ACC112 (cell line): ENCODE data around the gene SF1.
A peak's percentile ranks its signal among the peaks of the same experiment; 100 is the strongest.

Experiments used
- H2AFZ ChIP-seq: fragments of 200-600 bp; sonication (generic); one replicate; pipeline ENCODE4 v1.6.0; 2017; ENCODE audit warnings: antibody characterized with exemption, low read length; ENCODE audit not compliant: unreplicated experiment
- H3K27ac ChIP-seq: fragments of 200-600 bp; sonication (generic); 2 replicates; pipeline ENCODE4 v1.5.1; 2014; ENCODE audit warnings: low read depth, mild to moderate bottlenecking, antibody characterized with exemption, low read length, moderate library complexity
- H3K27me3 ChIP-seq: fragments of 200-600 bp; sonication (generic); 2 replicates; pipeline ENCODE4 v1.6.1; 2014; ENCODE audit warnings: mild to moderate bottlenecking, antibody characterized with exemption, low read length, moderate library complexity, mixed read lengths; ENCODE audit not compliant: insufficient read depth
- H3K36me3 ChIP-seq: fragments of 200-600 bp; sonication (generic); 2 replicates; pipeline ENCODE4 v1.6.1; 2016; ENCODE audit warnings: mild to moderate bottlenecking, antibody characterized with exemption, low read length, moderate library complexity, mixed read lengths; ENCODE audit not compliant: insufficient read depth
- H3K4me1 ChIP-seq: fragments of 200-600 bp; sonication (generic); one replicate; pipeline ENCODE4 v1.6.1; 2016; ENCODE audit warnings: low read length, mixed read lengths; ENCODE audit not compliant: insufficient read depth, unreplicated experiment, control insufficient read depth
- H3K4me3 ChIP-seq: fragments of 200-600 bp; sonication (generic); 2 replicates; pipeline ENCODE4 v1.5.1; 2014; ENCODE audit warnings: mild to moderate bottlenecking, low read depth, low read length
- H3K79me2 ChIP-seq: fragments of 200-600 bp; sonication (generic); one replicate; pipeline ENCODE4 v1.6.0; 2016; ENCODE audit warnings: low read length; ENCODE audit not compliant: control insufficient read depth, unreplicated experiment, insufficient read depth

Gene SF1

GRCh38 chr11:64726867-64727530 is 51.3 kb downstream of the SF1 start:
- Histone ChIP-seq H3K4me3 (no peak overlapping the region), H3K27ac (no peak overlapping the region), H3K27me3 (peaks cover 9% of the 10 kb centered on the region), H3K79me2 (no peaks in the 10 kb centered on the region), H3K4me1 (no peaks in the 10 kb centered on the region), H3K36me3 (no peaks in the 10 kb centered on the region), H2AFZ (no peak overlapping the region)

- Histone ChIP-seq H3K4me1 (no peaks in the 10 kb centered on the region), H3K27ac (no peak overlapping the region), H3K79me2 (no peaks in the 10 kb centered on the region), H3K27me3 (peaks cover 14% of the 10 kb centered on the region), H2AFZ (no peak overlapping the region), H3K4me3 (no peak overlapping the region), H3K36me3 (no peaks in the 10 kb centered on the region)
These were observed 52.1 kb downstream of the SF1 start for GRCh38 chr11:64726211-64726641.

GRCh38 chr11:64724863-64725532 is 53.3 kb downstream of the SF1 start:
- Histone ChIP-seq H3K36me3 (no peaks in the 10 kb centered on the region), H3K79me2 (no peaks in the 10 kb centered on the region), H3K27ac (no peak overlapping the region), H3K4me1 (no peaks in the 10 kb centered on the region), H3K4me3 (no peak overlapping the region), H2AFZ (no peak overlapping the region), H3K27me3 (peaks cover 25% of the 10 kb centered on the region)

- H3K79me2 ChIP-seq, result no peaks in the 10 kb centered on the region
- H2AFZ ChIP-seq, result no peak overlapping the region
- 0 out of 2 replicates have a peak overlapping the region, but pooled peaks have one; percentile 84 for H3K4me3 ChIP-seq
- no peaks in the 10 kb centered on the region for H3K36me3 ChIP-seq
- no peak overlapping the region for H3K27ac ChIP-seq
- peaks cover 30% of the 10 kb centered on the region for H3K27me3 ChIP-seq
- H3K4me1 ChIP-seq, result no peaks in the 10 kb centered on the region
These were observed 54.2 kb downstream of the SF1 start for GRCh38 chr11:64723907-64724862.

DNA sequence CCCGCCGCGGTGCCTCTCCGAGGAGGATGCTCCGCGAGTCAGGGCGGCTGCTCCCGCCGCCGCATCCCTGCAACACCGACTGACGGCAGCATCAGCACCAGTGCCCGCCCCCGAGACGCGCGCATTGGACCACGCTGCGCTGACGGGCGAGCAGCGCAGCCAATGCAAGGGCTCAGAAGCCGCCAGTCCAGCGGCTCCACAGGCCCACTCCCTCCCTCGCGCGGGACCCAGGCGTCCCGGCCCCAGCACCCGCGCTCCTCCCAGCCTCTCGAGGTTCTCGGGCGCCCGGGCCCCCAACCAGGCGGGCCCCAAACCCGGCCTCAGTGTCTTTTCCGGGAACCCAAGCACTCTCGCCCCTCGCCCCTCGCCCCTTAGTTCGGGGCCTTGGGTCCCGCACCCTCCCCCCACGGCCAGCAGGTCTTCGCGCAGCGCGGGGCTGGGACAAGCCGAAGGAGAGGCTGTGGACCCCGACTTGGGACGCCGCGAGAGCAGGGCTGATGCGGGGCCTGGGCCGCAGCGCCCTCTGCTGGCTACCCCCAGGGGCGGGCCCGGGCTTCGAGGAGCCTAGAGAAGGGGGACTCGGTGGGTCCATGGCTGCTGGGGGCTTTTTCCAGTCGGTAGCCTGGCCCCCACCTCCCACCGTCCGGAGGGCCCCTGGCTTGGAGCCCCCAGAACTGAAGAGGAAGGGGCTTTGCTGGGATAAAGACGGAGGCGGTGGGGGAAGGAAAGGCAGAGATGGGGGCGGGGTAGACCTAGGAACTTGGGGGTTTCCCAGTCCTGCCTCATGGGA is 55.0 kb downstream of the SF1 start, which contains the start of gene NRXN2:
NRXN2 (minus strand) TSS at position 81 of the 790 bp plus-strand sequence. CDS start 9,498 bp downstream, outside the sequence.
- H3K4me3 ChIP-seq, result peak within 1 kb of the TSS; percentile 84
- H3K27me3 ChIP-seq, result peaks cover 37% of the 10 kb centered on the region
- no peaks in the 10 kb centered on the region for H3K79me2 ChIP-seq
- no peak within 1 kb of the TSS for H3K27ac ChIP-seq
- peak within 1 kb of the TSS; percentile 99 for H2AFZ ChIP-seq
- no peaks in the 10 kb centered on the region for H3K36me3 ChIP-seq
- H3K4me1 ChIP-seq, result no peaks in the 10 kb centered on the region

- no peak overlapping the region for H3K27ac ChIP-seq
- no peaks in the 10 kb centered on the region for H3K36me3 ChIP-seq
- no peak overlapping the region for H2AFZ ChIP-seq
- no peak overlapping the region for H3K4me3 ChIP-seq
- H3K4me1 ChIP-seq, result no peaks in the 10 kb centered on the region
- H3K27me3 ChIP-seq, result peaks cover 46% of the 10 kb centered on the region
- no peaks in the 10 kb centered on the region for H3K79me2 ChIP-seq
These were observed 55.9 kb downstream of the SF1 start for GRCh38 chr11:64722141-64723065.

- Histone ChIP-seq H3K79me2 (no peaks in the 10 kb centered on the region), H3K27ac (no peak overlapping the region), H3K36me3 (no peaks in the 10 kb centered on the region), H2AFZ (no peak overlapping the region), H3K27me3 (peaks cover 56% of the 10 kb centered on the region), H3K4me3 (no peak overlapping the region), H3K4me1 (no peaks in the 10 kb centered on the region)
These were observed 57.0 kb downstream of the SF1 start for GRCh38 chr11:64721359-64721699.

GRCh38 chr11:64720640-64721358 is 57.5 kb downstream of the SF1 start:
- H3K36me3 ChIP-seq, result no peaks in the 10 kb centered on the region

DNA sequence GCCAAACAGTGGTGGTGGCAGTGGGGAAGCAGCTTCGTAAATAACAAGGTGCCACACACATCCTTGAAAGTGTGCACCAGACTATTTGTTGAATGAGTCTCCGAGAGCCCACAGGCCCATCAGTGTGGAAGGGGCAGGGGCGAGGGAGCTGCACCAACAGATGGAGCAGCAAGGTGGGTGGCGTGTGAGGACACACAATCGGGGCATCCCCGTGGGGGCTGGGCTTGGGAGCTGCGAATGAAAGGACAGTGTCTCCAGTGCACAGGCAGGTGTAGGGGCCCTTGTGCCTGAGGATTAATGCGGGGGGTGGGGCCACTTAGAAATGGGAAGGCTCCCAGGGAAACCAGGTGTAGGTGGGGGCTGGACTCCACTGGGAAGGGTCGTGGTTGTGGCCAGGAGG is 58.2 kb downstream of the SF1 start:
- no peaks in the 10 kb centered on the region for H3K36me3 ChIP-seq
- H3K79me2 ChIP-seq, result no peaks in the 10 kb centered on the region
- H3K27ac ChIP-seq, result no peak overlapping the region
- H3K27me3 ChIP-seq, result peaks cover 67% of the 10 kb centered on the region
- H3K4me3 ChIP-seq, result no peak overlapping the region
- H3K4me1 ChIP-seq, result no peaks in the 10 kb centered on the region
- H2AFZ ChIP-seq, result no peak overlapping the region

More at GRCh38 chr11:64720640-64721358, 57.5 kb downstream of the SF1 start:
- Histone ChIP-seq H3K79me2 (no peaks in the 10 kb centered on the region), H3K27me3 (peaks cover 61% of the 10 kb centered on the region), H3K27ac (no peak overlapping the region), H3K4me1 (no peaks in the 10 kb centered on the region), H2AFZ (no peak overlapping the region), H3K4me3 (no peak overlapping the region)
